ENCODE measurements around the gene CD7. TPM values are rescaled to one million over a fixed set of nuclear protein-coding genes. Genes with fewer than 3 reads are reported as not detected.

The CD7 gene
- total RNA-seq, 1 donor from 2014 or later: not detected

DNA sequence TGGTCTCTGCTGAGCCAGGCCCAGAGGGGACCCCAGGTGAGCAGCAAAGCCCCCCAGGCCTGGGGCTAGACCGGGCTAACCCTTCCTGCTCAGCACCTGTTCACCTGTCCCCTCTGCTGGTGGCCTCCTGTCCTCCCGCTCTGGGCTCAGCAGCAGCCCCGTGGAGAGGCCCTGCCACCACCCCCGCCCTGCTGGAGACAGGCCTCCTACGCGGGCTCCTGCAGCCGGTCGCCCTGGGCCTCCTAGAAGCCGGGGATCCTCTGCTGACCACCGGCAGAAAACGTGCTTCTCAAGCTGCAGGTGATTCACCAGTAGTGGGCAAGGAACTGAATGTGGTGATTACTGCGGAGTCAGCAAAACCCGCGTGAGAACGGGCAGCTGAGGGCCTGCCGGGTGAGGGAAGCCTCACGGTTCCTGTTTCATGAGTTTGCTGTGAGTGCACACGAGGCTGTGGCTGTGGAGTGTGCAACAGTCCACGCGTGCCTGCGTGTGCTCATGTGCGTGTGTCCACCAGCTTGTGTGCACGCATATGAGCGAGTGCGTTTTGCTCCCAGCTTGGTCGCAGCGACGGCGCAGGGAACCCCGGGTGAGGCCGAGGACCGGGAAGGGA lies 15.4 kb upstream of the CD7 start:
- no peak for DNase-seq (ENCODE audit: low spot score)
- TF ChIP-seq, protein P1, sequence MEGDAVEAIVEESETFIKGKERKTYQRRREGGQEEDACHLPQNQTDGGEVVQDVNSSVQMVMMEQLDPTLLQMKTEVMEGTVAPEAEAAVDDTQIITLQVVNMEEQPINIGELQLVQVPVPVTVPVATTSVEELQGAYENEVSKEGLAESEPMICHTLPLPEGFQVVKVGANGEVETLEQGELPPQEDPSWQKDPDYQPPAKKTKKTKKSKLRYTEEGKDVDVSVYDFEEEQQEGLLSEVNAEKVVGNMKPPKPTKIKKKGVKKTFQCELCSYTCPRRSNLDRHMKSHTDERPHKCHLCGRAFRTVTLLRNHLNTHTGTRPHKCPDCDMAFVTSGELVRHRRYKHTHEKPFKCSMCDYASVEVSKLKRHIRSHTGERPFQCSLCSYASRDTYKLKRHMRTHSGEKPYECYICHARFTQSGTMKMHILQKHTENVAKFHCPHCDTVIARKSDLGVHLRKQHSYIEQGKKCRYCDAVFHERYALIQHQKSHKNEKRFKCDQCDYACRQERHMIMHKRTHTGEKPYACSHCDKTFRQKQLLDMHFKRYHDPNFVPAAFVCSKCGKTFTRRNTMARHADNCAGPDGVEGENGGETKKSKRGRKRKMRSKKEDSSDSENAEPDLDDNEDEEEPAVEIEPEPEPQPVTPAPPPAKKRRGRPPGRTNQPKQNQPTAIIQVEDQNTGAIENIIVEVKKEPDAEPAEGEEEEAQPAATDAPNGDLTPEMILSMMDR (IDR thresholded peaks at IDR 0.05): peak; percentile 17
- H3K27ac Mint-ChIP-seq (ENCODE audit: unreplicated experiment): peak overlapping the region; percentile 54
- peaks cover 8% of the 10 kb centered on the region for H3K27me3 Mint-ChIP-seq (ENCODE audit: low read depth)
- peaks cover 44% of the 10 kb centered on the region for H3K4me1 Mint-ChIP-seq (ENCODE audit: low read depth)
- peak overlapping the region; percentile 51 for H3K4me3 Mint-ChIP-seq (ENCODE audit: unreplicated experiment)
- no peaks in the 10 kb centered on the region for H3K9me3 Mint-ChIP-seq (ENCODE audit: low read depth)
- no peaks in the 10 kb centered on the region for H3K36me3 Mint-ChIP-seq (ENCODE audit: low read depth)

DNA sequence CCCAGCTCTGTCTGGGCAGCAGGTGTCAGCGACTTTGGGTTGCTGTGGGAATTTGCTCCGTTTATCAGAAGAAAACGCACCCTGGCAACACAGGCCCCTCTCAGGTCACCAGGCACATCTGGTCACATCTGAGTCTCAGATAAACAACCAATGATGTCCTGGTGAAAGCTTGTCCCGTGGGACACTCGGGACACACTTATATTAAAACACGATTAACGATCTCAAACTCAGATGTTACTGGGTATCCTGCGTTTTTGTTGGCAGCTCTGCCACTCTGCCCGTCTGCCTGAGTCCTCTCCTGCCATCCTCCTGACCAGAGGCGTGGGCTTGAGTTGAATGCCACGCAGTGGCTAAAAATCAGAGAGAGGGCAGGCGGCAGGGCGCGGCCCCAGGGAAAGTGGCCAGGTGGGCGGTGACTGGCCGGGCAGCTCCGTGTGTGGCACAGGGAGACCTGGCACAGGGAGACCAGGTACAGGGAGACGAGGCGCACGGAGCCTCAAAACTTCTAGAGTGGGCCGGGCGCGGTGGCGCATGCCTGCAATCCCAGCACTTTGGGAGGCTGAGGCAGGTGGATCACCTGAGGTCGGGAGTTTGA lies 14.0 kb upstream of the CD7 start:
- no peak for DNase-seq (ENCODE audit: low spot score)
- Mint-ChIP-seq H3K4me3 (ENCODE audit: unreplicated experiment) (peak overlapping the region; percentile 9), H3K36me3 (ENCODE audit: low read depth) (no peaks in the 10 kb centered on the region), H3K4me1 (ENCODE audit: low read depth) (peaks cover 42% of the 10 kb centered on the region), H3K27ac (ENCODE audit: unreplicated experiment) (no peak overlapping the region), H3K27me3 (ENCODE audit: low read depth) (peaks cover 7% of the 10 kb centered on the region), H3K9me3 (ENCODE audit: low read depth) (no peaks in the 10 kb centered on the region)
- TF ChIP-seq, protein P1 (IDR thresholded peaks at IDR 0.05): no peak

DNA sequence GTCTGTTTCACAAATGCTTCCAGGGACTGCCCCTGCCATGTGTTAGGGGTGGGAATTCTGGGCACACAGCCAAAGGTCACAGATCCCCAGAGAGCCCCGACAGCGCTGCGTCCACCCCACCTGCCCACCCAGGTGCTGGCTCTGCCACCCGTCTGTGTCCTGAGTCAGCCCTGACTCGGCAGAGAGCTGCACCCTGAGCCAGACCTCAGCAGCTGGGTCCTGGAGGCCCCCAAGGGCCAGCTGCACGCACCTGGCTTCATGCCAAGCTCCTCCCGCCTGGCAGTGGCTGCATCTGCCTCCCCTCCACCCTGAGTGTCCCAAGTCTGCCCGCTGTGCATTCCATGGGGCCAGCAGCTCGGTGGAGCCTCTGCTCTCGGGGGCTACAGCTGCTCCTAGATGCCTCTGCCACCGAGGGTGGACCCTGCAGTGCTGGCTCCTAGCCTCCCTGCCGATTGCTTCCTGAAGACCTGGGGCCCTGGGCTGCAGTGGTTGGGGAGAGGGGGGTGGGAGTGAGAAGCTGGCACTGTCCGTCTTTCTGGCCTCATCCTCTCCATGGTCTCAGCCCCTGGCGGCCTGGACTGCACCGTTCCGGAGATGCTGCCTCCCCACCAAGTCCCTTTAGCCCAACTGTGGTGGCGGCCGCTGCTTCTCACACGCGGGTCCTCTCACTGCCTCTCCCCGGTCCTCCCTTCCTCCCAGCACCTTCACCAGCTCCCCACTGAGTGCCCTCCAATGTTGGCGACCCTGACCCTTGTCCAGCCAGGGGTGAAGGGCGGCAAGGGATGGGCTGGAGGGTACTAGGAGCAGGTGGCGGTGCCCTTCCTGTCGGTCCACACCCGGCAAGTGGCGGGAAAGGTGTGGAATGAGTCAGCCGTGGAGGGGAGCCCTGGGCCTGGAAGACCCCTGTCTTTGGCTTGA lies 13.2 kb upstream of the CD7 start:
- no peaks in the 10 kb centered on the region for H3K9me3 Mint-ChIP-seq (ENCODE audit: low read depth)
- TF ChIP-seq, protein P1 (IDR thresholded peaks at IDR 0.05): no peak

GRCh38 chr17:82329683-82330321 lies 12.4 kb upstream of the CD7 start:
- no peak overlapping the region for H3K27ac Mint-ChIP-seq (ENCODE audit: unreplicated experiment)
- H3K4me3 Mint-ChIP-seq (ENCODE audit: unreplicated experiment): no peak overlapping the region
- DNase-seq (ENCODE audit: low spot score): no peak
- peaks cover 31% of the 10 kb centered on the region for H3K4me1 Mint-ChIP-seq (ENCODE audit: low read depth)
- no peaks in the 10 kb centered on the region for H3K9me3 Mint-ChIP-seq (ENCODE audit: low read depth)
- no peaks in the 10 kb centered on the region for H3K36me3 Mint-ChIP-seq (ENCODE audit: low read depth)
- TF ChIP-seq, protein P1 (IDR thresholded peaks at IDR 0.05): no peak
- peaks cover 5% of the 10 kb centered on the region for H3K27me3 Mint-ChIP-seq (ENCODE audit: low read depth)

More for the DNA sequence above, 13.2 kb upstream of the CD7 start:
- Mint-ChIP-seq H3K4me1 (ENCODE audit: low read depth) (peaks cover 35% of the 10 kb centered on the region), H3K36me3 (ENCODE audit: low read depth) (no peaks in the 10 kb centered on the region), H3K27me3 (ENCODE audit: low read depth) (peaks cover 6% of the 10 kb centered on the region), H3K4me3 (ENCODE audit: unreplicated experiment) (no peak overlapping the region), H3K27ac (ENCODE audit: unreplicated experiment) (no peak overlapping the region)
- no peak for DNase-seq (ENCODE audit: low spot score)
